GM21619 (cell line): Measurements from ENCODE around the gene TAS2R60.
A peak's percentile ranks its signal among the peaks of the same experiment; 100 is the strongest.
"Not testable (repeated sequence)": the region's sequence is repeated elsewhere in the genome, so short reads cannot be mapped to it uniquely, and the experiment has no call there.

Source experiments
- ATAC-seq: cut with Tn5 transposase; IDR thresholded peaks from one replicate; pipeline ENCODE4 v1.9.1; 2021; ENCODE audit not compliant: unreplicated experiment

TAS2R60 gene

GRCh38 chr7:143467724-143468123 lies 24.5 kb downstream of the TAS2R60 start:
- ATAC-seq, result no peak

GRCh38 chr7:143472071-143472689 lies 28.9 kb downstream of the TAS2R60 start:
- not testable (repeated sequence) for ATAC-seq

- no peak for ATAC-seq
Observed at GRCh38 chr7:143477501-143478150, 34.4 kb downstream of the TAS2R60 start, which contains the start of gene TAS2R41. Gene TAS2R41, plus strand, starts transcription at chr7:143477873. Its CDS starts 0 bp downstream, at chr7:143477873.

- no peak for ATAC-seq
Observed at GRCh38 chr7:143479055-143479766, 36.0 kb downstream of the TAS2R60 start.

GRCh38 chr7:143480501-143480900 lies 37.2 kb downstream of the TAS2R60 start:
- ATAC-seq, result no peak

- ATAC-seq, result no peak
Observed at GRCh38 chr7:143484119-143484518, 40.9 kb downstream of the TAS2R60 start.

- no peak for ATAC-seq
Observed at GRCh38 chr7:143485094-143485493, 41.8 kb downstream of the TAS2R60 start.

- no peak for ATAC-seq
Observed at GRCh38 chr7:143485500-143485899, 42.2 kb downstream of the TAS2R60 start.

GRCh38 chr7:143486266-143486665 lies 43.0 kb downstream of the TAS2R60 start:
- not testable (repeated sequence) for ATAC-seq

- ATAC-seq, result no peak
Observed at GRCh38 chr7:143487061-143487460, 43.8 kb downstream of the TAS2R60 start.

- no peak for ATAC-seq
Observed at GRCh38 chr7:143487566-143487965, 44.3 kb downstream of the TAS2R60 start.

- peak; percentile 47 for ATAC-seq
Observed at GRCh38 chr7:143490717-143491306, 47.6 kb downstream of the TAS2R60 start.

GRCh38 chr7:143492043-143492471 lies 48.8 kb downstream of the TAS2R60 start:
- ATAC-seq, result peak; percentile 40

GRCh38 chr7:143492799-143493739 lies 49.8 kb downstream of the TAS2R60 start:
- no peak for ATAC-seq

GRCh38 chr7:143493751-143494150 lies 50.5 kb downstream of the TAS2R60 start:
- no peak for ATAC-seq
